Dermis microvascular lymphatic vessel endothelial cell (primary cell): ENCODE measurements around the gene BBS1. TPM values are rescaled to one million over a fixed set of nuclear protein-coding genes. Genes with fewer than 3 reads are reported as not detected.
A peak's percentile ranks its signal among the peaks of the same experiment; 100 is the strongest.

Source experiments
- DNase-seq, 2 donors: peaks; one replicate each; pipeline versions ENCODE4 v3.0.0 to v3.0.0-alpha.2; 2010; ENCODE audit warnings: low read depth in 2 of 2
- total RNA-seq: library from RNA; depleted of rRNA; stranded (reverse); fragments of >200 nt; gene quantifications from 2 replicates; pipeline ENCODE4 v1.2.1, GENCODE V29; 2014

The BBS1 gene
- total RNA-seq, 1 donor from 2014 or later = 11.3 TPM

DNA sequence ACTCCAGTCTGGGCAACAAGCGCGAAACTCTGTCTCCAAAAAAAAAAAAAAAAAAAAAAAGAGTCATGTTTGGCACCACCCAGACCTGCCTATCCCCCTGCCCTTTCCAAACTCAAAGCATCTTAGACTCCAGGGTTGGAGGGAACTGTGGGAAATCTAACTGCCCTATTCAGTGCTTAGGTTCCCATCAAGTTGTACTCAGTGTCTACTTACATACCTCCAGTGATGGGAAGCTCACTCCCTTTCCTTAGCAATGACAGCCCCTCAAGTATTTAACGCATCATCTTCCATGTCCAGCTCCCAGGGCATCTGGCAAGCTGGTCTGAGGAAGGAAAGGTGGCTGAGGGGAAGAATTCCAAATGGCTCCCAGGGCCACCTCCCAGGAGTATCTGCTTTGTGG lies 39.3 kb downstream of the BBS1 start:
- no peak for DNase-seq

DNA sequence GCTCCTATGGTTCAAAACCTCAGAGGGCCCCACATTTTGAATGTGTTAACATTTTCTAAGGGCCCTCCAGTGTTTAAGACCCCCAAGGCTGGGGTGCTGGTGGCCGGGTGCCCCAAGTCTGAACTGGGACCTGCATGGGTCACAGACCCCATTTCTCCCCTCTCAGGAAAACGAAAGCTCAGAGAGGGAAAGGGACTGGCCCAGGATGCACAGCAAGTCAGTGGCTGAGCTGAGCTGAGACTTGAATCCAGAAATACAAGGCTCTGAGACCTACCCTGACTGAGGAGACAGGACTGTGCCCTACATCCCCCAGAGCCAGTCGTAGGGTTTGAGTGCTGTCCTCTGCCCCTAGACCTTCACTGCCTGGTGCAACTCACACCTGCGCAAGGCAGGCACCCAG lies 40.5 kb downstream of the BBS1 start:
- DNase-seq = no peak

DNA sequence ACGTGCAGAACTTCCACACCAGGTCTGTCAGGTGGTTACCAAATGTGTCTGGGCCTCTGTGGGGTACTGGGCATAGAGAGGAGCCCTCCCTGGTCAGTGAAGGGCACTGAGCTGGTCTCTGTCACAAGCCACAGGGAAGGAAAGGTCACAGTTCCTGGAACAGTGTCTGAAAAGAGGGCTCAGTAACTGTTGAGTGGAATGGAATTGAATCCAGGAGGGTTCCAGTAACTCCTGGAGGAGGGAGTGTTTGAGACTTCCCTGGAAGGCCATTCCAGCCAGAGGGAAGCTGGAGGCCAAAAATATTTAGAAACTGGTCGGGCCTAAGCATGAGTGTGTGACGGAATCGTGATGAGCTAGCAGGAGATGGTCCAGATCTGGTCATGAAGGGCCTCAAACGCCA lies 44.2 kb downstream of the BBS1 start:
- no peak for DNase-seq

DNA sequence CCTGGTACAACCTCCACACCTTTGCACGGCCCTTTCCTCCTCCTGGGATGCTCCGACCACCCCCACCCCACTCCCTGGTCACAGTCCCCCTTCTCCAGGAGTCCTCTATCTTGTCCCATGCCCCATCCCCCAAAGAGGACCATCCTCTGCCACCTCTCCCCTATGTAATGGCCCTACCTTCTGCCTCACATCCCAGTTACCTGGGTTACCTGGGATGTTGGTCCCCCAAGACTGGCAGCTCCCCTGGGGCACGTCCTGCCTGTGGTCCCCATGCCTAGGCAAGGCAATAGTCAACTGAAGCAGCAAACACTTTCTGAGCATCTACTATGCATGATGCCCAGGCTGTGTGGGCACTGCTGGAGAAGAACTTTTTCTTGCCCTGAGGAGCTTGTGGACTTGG lies 45.0 kb downstream of the BBS1 start:
- no peak for DNase-seq

DNA sequence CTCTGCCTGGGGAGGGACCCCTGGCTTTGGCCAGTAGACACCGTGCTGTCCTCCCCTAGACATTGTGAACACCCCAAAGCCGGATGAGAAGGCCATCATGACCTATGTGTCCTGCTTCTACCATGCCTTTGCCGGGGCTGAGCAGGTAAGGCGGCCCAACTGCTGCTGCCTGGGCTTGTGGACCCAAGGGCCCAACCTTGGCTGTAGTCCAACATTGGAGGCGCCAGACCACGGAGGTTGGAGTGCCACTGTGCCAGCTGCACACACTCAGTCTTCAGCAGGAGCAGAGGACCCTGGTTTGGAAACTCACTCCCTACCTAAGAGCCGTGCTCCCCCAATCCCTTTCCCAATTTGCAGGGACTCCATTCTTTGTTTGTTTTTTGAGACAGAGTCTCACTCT lies 45.7 kb downstream of the BBS1 start:
- DNase-seq = no peak

DNA sequence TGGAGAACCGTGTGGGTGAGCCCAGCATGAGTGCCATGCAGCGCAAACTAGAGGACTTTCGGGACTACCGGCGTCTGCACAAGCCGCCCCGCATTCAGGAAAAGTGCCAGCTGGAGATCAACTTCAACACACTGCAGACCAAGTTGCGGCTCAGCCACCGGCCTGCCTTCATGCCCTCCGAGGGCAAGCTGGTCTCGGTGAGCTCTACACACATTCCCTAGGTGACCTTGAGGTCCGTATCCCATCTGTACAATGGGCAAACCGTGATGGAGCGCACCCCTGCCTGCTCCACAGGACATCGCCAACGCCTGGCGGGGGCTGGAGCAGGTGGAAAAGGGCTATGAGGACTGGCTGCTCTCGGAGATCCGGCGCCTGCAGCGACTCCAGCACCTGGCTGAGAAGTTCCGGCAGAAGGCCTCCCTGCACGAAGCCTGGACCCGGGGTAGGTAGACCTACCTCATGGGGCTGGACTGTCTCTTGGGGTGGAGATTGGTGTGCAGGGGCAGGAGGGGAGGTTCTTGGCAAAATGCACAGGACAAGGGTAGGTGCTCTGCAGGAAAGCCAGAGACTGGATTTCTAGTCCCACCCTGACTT lies 47.4 kb downstream of the BBS1 start:
- no peak for DNase-seq

DNA sequence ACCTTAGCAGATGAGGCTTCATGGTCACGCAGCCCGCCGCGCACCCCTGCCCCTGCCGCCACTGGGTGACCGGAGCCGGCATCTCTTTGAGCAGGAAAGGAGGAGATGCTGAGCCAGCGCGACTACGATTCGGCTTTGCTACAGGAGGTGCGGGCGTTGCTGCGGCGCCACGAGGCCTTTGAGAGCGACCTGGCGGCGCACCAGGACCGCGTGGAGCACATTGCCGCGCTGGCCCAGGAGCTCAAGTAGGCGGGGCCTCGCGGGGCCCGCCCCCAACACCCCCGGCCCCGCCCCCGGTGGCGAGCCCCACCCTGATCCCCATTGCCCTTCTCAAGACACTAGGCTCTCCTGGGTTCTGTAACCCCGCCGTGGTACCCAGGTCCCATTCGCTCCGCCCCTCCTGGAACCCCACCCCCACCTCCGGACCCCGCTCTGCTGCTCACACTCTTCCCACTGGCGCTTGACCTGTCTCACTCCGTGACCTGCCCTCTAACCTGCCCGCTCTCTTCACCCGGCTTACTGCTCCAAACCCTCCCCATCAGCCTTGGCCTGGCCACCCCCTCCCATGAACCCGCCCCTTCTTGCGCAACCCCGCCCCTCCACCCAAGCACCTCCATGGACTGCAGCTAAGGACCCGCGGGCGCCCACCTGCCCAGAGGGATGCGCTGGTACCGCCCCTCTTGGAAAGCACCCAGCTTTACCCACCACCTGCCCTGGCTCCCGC lies 48.9 kb downstream of the BBS1 start:
- peak in 1 of 2 donors; percentile 18 for DNase-seq

DNA sequence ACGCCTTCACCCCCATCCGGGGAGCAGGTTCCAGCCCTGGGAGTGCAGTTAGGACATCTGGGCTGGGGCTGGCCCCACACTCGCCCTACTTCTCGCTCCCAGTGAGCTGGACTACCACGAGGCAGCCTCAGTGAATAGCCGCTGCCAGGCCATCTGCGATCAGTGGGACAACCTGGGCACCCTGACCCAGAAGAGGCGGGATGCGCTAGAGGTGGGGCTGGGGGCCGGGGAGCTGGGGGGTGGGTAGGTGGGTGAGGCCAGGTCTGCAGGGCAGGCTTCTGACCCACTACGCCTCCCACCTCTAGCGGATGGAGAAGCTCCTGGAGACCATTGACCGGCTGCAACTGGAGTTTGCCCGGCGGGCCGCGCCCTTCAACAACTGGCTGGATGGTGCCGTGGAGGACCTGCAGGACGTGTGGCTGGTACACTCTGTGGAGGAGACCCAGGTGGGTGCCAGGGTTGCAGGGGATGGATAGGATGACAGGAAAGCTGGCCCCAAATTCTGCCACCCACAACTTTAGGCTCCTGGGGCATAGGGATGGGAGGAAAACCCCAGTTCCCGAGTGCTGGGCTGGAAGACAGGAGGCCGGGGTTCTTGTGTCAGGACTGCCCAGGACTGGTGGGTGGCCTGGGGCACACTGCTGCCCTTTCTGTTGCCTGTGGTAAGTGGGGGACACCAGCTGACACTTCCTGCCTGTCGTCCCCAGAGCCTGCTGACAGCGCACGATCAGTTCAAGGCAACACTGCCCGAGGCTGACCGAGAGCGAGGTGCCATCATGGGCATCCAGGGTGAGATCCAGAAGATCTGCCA lies 49.6 kb downstream of the BBS1 start:
- DNase-seq = no peak

DNA sequence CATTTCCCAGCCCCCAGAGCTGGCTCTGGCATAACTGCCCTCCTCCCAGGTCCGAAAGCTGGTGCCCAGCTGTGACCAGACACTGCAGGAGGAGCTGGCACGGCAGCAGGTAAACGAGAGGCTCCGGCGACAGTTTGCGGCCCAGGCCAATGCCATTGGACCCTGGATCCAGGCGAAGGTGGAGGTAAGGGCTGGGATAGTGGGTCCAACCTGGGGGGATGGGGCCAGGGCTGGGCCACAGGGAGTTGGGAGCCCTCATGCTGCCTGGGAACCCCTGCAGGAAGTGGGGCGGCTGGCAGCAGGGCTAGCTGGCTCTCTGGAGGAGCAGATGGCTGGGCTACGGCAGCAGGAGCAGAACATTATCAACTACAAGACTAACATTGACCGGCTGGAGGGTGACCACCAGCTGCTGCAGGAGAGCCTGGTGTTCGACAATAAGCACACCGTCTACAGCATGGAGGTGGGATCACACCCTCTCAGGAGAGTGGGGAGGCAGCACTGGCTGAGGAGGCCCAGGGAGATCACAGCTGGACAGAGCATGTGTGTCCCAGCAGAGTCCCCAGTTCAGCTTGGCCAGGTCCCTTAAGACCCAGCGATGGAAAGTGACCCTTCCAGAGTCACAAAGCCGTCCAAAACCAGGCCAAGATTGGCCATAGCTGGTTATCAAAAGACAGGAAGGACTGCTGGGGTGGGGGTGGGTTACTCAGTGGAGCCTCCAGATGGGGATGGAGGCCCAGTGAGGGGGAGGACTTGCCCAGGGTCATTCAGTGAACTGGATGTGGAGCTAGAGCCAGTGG lies 50.9 kb downstream of the BBS1 start:
- no peak for DNase-seq

DNA sequence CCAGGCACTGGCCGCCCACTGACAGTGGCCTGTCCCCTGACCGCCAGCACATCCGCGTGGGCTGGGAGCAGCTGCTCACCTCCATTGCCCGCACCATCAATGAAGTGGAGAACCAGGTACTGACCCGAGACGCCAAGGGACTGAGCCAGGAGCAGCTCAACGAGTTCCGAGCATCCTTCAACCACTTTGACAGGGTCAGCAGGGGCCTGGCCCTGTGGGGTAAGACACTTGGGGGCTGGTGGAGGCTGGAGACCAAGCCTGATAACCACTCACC lies 51.5 kb downstream of the BBS1 start:
- no peak for DNase-seq

DNA sequence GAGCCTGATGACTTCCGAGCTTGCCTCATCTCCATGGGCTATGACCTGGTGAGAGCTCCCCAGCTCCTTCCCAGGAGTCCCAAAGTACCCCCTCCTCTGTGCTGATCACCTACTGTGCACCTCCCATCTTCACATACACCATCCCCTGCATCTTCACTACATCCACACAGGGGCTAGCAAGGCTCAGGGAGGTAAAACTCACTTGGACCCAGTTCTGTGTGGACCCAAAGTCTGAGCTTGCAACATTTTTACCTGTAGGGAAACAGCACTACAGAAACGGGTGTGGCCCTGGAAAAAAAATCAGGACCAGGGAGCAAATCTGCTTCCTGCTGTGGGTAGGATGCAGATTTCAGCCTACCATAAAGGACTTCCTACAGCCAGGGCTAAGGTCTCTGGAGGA lies 51.8 kb downstream of the BBS1 start:
- no peak for DNase-seq

DNA sequence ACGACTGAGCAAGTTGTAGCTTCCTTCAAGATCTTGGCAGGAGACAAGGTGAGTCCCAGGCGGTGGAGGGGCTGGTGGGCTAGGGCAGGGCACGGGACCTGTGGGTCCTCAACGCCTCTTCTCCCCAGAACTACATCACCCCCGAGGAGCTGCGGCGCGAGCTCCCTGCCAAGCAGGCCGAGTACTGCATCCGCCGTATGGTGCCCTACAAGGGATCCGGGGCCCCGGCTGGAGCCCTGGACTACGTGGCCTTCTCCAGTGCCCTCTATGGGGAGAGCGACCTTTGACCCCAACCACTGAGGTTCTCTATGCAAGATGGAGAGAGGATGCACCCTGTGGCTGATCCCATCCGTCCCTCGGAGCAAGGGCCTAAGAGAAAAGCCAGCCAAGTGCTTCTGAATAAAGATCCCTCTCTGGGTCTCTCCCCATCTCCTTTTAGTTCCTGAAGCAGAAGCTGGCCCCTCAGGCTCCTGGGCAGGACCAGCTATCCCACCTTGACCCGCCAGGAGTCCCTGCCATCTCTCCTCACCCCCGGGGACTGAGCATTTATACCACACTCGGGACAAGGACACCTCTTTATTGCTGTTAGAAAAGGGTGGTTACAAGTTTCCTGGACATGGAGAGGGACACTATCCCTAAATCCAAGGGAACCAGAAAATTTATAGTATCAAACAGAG lies 52.6 kb downstream of the BBS1 start:
- no peak for DNase-seq

DNA sequence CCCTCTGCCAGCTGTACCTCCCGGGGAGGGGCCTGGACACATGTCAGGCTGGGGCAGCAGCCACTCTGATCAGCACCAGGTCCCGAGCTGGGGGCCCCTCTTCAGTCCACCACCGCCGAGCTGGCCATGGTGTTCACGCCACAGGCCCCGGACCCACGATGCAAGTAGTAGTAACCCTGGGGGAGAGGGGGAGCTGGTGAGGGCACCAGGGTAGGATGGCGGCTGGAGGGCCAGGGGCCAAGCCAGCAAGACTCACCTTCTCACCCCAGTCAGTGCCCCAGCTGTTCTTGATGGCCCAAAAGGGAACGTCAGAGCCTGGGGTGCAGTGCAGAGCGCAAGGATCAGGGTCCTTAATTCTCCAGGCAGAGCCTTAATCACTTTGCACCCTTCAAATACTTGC lies 53.4 kb downstream of the BBS1 start:
- no peak for DNase-seq

DNA sequence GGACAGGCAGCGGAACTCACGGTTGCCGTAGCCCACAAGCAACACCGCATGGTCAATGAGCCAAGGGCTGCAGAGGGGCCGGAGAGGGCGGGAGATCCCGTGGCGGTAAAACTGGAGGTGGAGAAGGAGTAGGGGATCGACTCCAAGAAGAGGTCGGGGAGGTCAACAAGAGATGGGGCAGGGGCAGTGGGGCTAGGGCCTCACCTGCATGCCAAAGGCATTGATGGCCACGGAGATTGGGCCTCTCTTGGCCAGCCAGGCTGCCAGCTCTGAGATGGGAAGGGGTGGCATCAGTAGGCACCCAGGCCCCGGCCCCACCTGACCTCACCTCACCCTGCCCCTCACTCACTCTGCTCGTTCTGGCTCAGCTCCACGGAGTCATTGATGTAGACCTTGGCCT lies 54.1 kb downstream of the BBS1 start:
- DNase-seq = no peak

DNA sequence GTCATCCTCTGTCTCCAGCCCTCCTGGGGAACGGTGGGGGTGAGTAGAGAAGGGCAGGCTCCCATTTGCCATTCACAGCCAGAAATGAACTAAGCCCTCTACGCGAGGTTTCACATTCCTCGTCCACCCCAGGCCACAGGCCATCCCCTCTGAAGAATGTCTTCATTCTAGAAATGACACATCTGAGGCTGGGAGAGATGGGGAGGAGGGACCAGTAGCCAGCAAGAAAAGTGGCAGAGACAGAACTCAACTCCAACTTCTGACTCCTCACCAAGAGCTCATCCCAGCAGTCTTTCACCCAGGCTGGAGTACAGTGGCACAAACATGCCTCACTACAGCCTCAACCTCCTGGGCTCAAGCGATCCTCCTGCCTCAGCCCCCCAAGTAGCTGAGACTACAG lies 54.5 kb downstream of the BBS1 start:
- no peak for DNase-seq

DNA sequence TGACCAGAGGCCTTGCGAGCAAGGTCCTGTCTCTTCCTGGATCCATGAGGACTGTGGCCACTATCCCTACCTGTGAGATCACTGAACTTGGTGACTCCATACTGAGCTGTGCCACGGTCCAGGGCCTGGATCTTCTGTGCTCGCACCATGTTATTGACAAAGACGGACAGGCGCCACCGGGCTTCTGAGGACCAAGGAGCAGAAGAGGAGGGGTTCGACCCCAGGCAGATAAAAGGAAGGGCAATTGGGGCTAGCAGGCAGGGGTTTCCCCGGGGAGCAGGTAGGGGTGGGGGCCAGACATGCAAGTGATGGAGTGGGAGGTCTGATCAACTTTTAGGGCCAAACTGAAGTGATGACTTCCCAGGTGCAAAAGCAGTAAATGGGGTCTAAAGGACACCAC lies 55.8 kb downstream of the BBS1 start:
- no peak for DNase-seq

DNA sequence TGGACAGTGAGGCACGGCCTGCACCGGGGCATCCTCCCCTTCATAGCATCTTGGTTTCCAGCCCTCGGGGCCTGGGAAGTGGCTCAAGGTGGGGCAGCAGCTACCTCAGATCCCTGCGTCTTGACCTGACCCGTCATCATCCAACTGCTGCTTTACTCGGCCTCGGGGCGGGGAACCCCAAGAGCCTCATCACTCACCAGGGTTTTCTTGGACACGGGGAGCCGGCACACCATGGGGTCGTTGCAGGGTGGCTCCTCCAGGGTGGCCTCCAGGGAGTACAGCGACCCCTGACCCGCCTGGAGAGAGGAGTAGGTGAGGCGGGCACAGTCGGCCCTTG lies 57.3 kb downstream of the BBS1 start:
- DNase-seq = no peak

DNA sequence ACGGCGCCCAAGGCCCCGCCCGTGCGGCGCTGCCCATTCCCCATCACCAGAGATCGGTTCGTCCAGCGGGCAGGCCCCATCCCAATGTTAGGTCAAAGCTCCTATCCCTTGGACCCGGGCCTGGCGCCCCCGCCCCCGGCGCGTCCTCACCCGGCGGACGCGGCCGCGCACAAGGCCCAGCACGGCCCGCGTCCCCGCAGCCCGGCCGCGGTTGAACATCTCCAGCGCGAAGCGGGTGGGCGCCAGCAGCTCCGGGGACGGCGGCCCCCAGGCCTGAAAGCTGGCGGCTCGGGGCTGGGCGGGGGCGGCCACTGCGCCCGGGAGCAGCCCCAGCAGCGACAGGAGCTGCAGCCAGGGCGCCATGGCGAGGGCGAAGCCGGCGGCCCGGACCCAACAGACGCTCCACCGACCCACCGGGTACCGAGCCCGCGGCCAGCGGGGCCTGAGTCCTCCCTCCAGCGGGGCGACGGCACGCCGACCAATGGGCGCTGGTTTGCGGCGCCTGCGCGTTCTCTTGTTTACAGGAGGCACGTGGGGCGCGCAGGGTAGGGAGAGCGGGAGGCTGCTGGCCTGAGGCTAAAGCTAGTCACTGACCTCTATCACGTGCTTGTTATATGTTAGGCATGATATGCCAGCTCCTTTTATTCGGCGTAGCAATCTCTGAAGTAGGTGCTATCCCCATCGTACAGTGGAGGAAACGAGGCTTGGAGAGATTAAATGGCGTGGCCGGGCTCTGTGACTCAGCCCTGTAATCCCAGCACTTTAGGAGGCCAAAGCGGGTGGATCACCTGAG lies 57.9 kb downstream of the BBS1 start, which contains the start of gene CTSF:
Gene CTSF (minus strand): TSS at position 483 of the 793 bp plus-strand sequence. CDS start 120 bp downstream, at position 363.
- peak; percentile 57 to 77 for DNase-seq

DNA sequence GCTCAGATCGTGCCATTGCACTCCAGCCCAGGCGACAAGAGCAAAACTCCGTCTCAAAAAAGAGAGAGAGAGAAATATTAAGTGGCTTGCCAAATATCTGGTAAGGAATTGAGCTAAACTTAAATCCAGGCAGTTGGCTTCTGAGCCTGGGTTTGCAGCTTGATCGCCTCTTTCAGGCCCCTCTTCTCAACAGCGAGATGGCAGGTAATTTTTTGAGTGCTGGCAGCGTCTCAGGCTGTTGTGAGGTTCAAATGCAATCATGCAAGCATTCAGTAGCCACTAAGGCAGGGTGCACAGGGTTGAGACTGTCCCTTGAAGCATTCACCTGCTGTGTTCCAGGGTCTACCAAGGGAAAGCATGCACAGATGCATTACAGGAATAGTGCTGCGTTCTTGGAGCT lies 58.6 kb downstream of the BBS1 start:
- DNase-seq = no peak

DNA sequence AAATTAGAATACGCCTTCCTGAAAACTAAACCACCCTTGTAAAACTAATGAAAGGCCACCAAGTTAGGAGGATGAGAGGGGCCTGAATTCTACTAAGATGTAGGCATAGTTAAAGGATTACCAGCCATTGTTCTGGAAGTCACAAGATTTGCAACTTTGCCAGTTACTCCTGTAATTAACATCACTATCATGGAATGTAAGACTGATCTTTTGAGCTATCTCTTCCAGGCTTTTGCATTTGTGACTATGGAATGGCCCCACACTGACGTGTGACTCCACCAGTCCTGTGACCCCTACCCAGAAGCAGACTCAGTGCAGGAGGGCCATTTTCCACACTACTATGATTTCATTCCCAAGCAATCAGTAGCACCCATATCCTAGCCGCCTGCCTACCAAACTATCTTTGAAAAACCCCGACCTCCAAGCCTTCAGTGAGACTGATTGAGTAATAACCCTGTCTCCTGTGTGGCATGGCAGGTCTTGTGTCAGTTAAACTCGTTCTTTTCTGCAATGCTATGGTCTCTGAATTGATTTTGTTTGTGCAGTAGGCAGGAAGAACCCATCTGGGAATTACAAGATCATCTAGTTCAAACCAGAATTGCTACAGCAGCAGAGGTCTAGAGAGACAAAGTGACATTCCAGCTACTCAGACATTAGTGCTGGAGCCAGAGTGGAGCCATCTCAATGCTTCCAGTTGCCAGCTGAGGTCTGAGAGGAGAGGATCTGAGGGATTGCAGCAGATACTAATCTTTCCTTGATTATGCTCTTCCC lies 59.8 kb downstream of the BBS1 start:
- no peak for DNase-seq
